ENCODE measurements around the gene DNAJC3.

DNAJC3 gene

DNA sequence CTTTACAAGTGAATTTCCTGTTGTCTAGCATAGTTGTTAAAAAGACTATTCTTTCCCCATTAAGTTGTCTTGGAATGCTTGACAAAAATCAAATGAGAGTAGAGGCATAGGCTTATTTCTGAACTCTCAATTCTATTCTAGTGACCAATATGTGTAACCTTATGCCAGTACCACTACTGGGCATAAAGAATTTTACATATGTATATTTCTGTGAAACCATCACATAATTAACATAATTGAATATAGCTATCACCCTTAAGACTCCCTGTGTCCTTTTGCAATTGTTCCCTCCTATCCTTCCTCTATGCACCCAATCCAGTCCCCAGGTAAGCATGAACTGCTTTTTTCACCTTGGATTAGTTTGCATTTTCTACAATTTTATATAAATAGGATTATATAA is 165.0 kb downstream of the DNAJC3 start:
- no peak overlapping the region for H3K4me3 ChIP-seq (ENCODE audit: low read length)
- TF ChIP-seq, protein P1, sequence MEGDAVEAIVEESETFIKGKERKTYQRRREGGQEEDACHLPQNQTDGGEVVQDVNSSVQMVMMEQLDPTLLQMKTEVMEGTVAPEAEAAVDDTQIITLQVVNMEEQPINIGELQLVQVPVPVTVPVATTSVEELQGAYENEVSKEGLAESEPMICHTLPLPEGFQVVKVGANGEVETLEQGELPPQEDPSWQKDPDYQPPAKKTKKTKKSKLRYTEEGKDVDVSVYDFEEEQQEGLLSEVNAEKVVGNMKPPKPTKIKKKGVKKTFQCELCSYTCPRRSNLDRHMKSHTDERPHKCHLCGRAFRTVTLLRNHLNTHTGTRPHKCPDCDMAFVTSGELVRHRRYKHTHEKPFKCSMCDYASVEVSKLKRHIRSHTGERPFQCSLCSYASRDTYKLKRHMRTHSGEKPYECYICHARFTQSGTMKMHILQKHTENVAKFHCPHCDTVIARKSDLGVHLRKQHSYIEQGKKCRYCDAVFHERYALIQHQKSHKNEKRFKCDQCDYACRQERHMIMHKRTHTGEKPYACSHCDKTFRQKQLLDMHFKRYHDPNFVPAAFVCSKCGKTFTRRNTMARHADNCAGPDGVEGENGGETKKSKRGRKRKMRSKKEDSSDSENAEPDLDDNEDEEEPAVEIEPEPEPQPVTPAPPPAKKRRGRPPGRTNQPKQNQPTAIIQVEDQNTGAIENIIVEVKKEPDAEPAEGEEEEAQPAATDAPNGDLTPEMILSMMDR (IDR thresholded peaks at IDR 0.05; ENCODE audit: insufficient read depth, low read depth, low read length, missing control alignments), result no peak
- no peak for DNase-seq (ENCODE audit: low read depth)

DNA sequence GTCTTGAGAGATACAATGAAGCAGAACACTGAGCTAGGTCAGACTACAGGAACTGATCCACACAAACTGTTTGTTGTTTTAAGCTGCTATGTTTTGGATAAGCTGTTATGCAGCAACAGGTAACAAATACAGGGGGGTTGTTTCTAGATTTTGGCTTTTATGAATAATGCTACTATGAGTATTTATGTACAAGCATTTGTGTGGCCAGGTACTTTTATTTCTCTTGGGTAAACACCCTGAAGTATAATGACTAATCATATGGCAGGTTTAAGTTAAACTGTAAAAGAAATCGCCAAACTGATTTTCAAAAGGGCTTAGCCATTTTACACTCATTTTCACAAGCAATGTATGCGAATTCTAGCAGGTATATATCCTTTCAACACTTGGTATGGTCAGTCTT is 166.0 kb downstream of the DNAJC3 start:
- TF ChIP-seq, protein P1 (IDR thresholded peaks at IDR 0.05; ENCODE audit: insufficient read depth, low read depth, low read length, missing control alignments), result no peak
- DNase-seq (ENCODE audit: low read depth), result peak; percentile 10
- H3K4me3 ChIP-seq (ENCODE audit: low read length), result no peak overlapping the region

All from epithelial cell of esophagus (primary cell).